OCI-LY7 (cell line): ENCODE data around the gene NDUFA13. TPM values are rescaled to one million over a fixed set of nuclear protein-coding genes. Genes with fewer than 3 reads are reported as not detected.

Experiments used
- BruUV-seq: library from RNA; stranded (reverse); fragments of 400-500 nt; replicated peaks from 2 replicates; lab custom pipeline; 2021; lab: Mats Ljungman, UMichigan
- CTCF ChIA-PET: fragments of 300-600 bp; sonication (Branson Sonifier 250); formaldehyde crosslinking; loops from one replicate; lab custom pipeline; 2022; ENCODE audit warnings: antibody characterized with exemption; ENCODE audit not compliant: unreplicated experiment; lab: Charles Lee
- POLR2A ChIA-PET: fragments of 300-600 bp; sonication (Branson Sonifier 250); formaldehyde crosslinking; loops from one replicate; lab custom pipeline; 2022; ENCODE audit warnings: antibody characterized with exemption; lab: Charles Lee
- DNase-seq: peaks from one replicate; pipeline ENCODE4 v3.0.0-alpha.2; 2015; ENCODE audit warnings: low spot score
- H2AFZ ChIP-seq: fragments of 200-600 bp; sonication (generic), shearing (Covaris generic); 2 replicates; pipeline ENCODE4 v1.6.1; 2014; ENCODE audit warnings: mild to moderate bottlenecking, antibody characterized with exemption, low read length, moderate library complexity
- H3K27ac ChIP-seq: fragments of 200-600 bp; sonication (generic); 2 replicates; pipeline ENCODE4 v1.5.1; 2014; ENCODE audit warnings: mixed run types, low read depth, mild to moderate bottlenecking, moderate library complexity, low read length, inconsistent platforms; ENCODE audit not compliant: poor library complexity, severe bottlenecking
- H3K36me3 ChIP-seq: fragments of 200-600 bp; sonication (generic); 2 replicates; pipeline ENCODE4 v1.6.1; 2014; ENCODE audit warnings: mild to moderate bottlenecking, antibody characterized with exemption, low read length, moderate library complexity, mixed read lengths; ENCODE audit not compliant: insufficient read depth
- H3K4me1 ChIP-seq: fragments of 200-600 bp; sonication (generic); 2 replicates; pipeline ENCODE4 v1.5.1; 2014; ENCODE audit warnings: mild to moderate bottlenecking, low read length; ENCODE audit not compliant: insufficient read depth, poor library complexity, severe bottlenecking
- H3K4me2 ChIP-seq: fragments of 200-600 bp; sonication (generic); 2 replicates; pipeline ENCODE4 v1.6.1; 2014; ENCODE audit warnings: mild to moderate bottlenecking, low read length
- H3K4me3 ChIP-seq: fragments of 200-600 bp; sonication (generic); 2 replicates; pipeline ENCODE4 v1.5.1; 2014; ENCODE audit warnings: mild to moderate bottlenecking, low read depth, low read length; ENCODE audit not compliant: poor library complexity, severe bottlenecking
- H3K79me2 ChIP-seq: fragments of 200-600 bp; sonication (generic); 2 replicates; pipeline ENCODE4 v1.6.1; 2016; ENCODE audit warnings: low read depth, mild to moderate bottlenecking, low read length, moderate library complexity, mixed read lengths; ENCODE audit not compliant: insufficient read depth
- H3K9me2 ChIP-seq: fragments of 200-600 bp; sonication (generic); 2 replicates; pipeline ENCODE4 v1.6.1; 2016; ENCODE audit warnings: mild to moderate bottlenecking, low read length, mixed read lengths; ENCODE audit not compliant: insufficient read depth
- H3K9me3 ChIP-seq: fragments of 200-600 bp; sonication (generic); 2 replicates; pipeline ENCODE4 v1.6.1; 2014; ENCODE audit warnings: mild to moderate bottlenecking, mixed run types, low read length, mixed read lengths
- H4K20me1 ChIP-seq: fragments of 200-600 bp; sonication (generic); 2 replicates; pipeline ENCODE4 v1.6.1; 2014; ENCODE audit warnings: mild to moderate bottlenecking, antibody characterized with exemption, low read length, moderate library complexity, mixed read lengths; ENCODE audit not compliant: insufficient read depth
- CTCF ChIP-seq: fragments of 200-600 bp; sonication (generic); conservative IDR thresholded peaks from 2 replicates; pipeline ENCODE4 v1.5.1; 2014; ENCODE audit warnings: mild to moderate bottlenecking, antibody characterized with exemption, low read length, moderate library complexity, mixed read lengths
- EZH2phosphoT487 ChIP-seq: fragments of 200-600 bp; sonication (generic); IDR thresholded peaks from 2 replicates; pipeline ENCODE4 v1.6.1; 2018; ENCODE audit warnings: low read depth, borderline replicate concordance, mild to moderate bottlenecking, mixed run types, antibody characterized with exemption, low read length, moderate library complexity, mixed read lengths
- intact Hi-C: fragments of 100-400 bp; cut with micrococcal nuclease; formaldehyde crosslinking; loops from one replicate; pipeline ENCODE4 v1.10.0; 2022; ENCODE audit not compliant: unreplicated experiment
- total RNA-seq, 2 experiments: library from RNA; depleted of rRNA in 1 of 2; stranded (reverse); fragments of >200 nt in 1 of 2; shearing (Covaris generic) in 1 of 2; gene quantifications; 2 replicates each; pipeline ENCODE4 v1.2.3, GENCODE V29; 2014 to 2022

The NDUFA13 gene
- total RNA-seq, 2 experiments from 2014 or later: 275 to 429 TPM

GRCh38 chr19:19538785-19539166, 22.8 kb downstream of the NDUFA13 start:
- H3K4me3 ChIP-seq: no peak overlapping the region
- no peak overlapping the region for H3K4me2 ChIP-seq
- TF ChIP-seq EZH2phosphoT487: no peak
- no peak for TF ChIP-seq CTCF
- H3K27ac ChIP-seq: no peak overlapping the region
- CTCF ChIA-PET: no interaction called here
- H3K4me1 ChIP-seq: peaks cover 14% of the 10 kb centered on the region
- H3K9me3 ChIP-seq: no peaks in the 10 kb centered on the region
- DNase-seq: no peak
- H2AFZ ChIP-seq: no peak overlapping the region
- no peaks in the 10 kb centered on the region for H3K79me2 ChIP-seq
- H3K36me3 ChIP-seq: peaks cover 6% of the 10 kb centered on the region; the same call in 1 of the 2 replicates
- BruUV-seq: no TSS peak
- POLR2A ChIA-PET: no interaction called here
- no peaks in the 10 kb centered on the region for H4K20me1 ChIP-seq
- intact Hi-C loops: loop anchor here (10.0 kb wide), 1 partner anchor 206 kb away; no protein-coding TSS in a partner anchor
- H3K9me2 ChIP-seq: no peaks in the 10 kb centered on the region

DNA sequence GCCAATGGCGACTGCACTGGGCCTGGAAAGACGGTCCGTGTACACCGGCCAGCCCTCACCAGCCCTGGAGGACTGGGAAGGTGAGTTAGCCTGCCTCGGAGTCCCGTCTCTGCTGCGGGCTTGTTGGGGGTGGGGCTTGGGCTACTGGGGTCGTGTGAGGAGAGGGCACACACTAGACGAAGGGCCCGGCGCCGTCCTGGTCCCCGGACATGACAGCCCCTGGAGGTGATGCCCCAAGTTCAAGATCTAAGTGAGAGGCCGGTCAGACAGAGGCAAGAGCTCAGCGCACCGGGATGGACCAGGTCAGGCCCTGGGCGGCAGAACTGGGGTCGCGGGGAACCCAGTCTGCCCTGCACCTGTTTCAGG, 23.7 kb downstream of the NDUFA13 start:
- intact Hi-C loops: loop anchor here (10.0 kb wide), 1 partner anchor 205 kb away; no protein-coding TSS in a partner anchor
- Histone ChIP-seq H3K4me1 (peaks cover 14% of the 10 kb centered on the region), H3K27ac (no peak overlapping the region), H3K36me3 (no peaks in the 10 kb centered on the region), H3K4me3 (no peak overlapping the region), H3K79me2 (no peaks in the 10 kb centered on the region), H3K4me2 (no peak overlapping the region), H3K9me2 (no peaks in the 10 kb centered on the region), H2AFZ (no peak overlapping the region), H3K9me3 (no peaks in the 10 kb centered on the region), H4K20me1 (no peaks in the 10 kb centered on the region)
- CTCF ChIA-PET: no interaction called here
- POLR2A ChIA-PET: no interaction called here
- no peak for DNase-seq
- TF ChIP-seq EZH2phosphoT487: no peak
- TF ChIP-seq CTCF: no peak
- no TSS peak for BruUV-seq

GRCh38 chr19:19540064-19540714, 24.2 kb downstream of the NDUFA13 start:
- CTCF ChIA-PET: no interaction called here
- Histone ChIP-seq H2AFZ (no peak overlapping the region), H3K4me2 (no peak overlapping the region)

More at GRCh38 chr19:19540064-19540714, 24.2 kb downstream of the NDUFA13 start:
- peaks cover 14% of the 10 kb centered on the region for H3K4me1 ChIP-seq
- H3K9me3 ChIP-seq: no peaks in the 10 kb centered on the region
- H3K79me2 ChIP-seq: no peaks in the 10 kb centered on the region
- no TSS peak for BruUV-seq
- H3K36me3 ChIP-seq: no peaks in the 10 kb centered on the region
- no peak overlapping the region for H3K4me3 ChIP-seq
- no peak overlapping the region for H3K27ac ChIP-seq
- TF ChIP-seq EZH2phosphoT487 (no peak), CTCF (no peak)
- POLR2A ChIA-PET: interaction anchor here (0.6 kb wide), 1 partner anchor 8 kb away, joined by 6 read pairs; no protein-coding TSS in a partner anchor
- no peaks in the 10 kb centered on the region for H4K20me1 ChIP-seq
- no peaks in the 10 kb centered on the region for H3K9me2 ChIP-seq
- peak; percentile 54 for DNase-seq
- intact Hi-C loops: no loop called here
